ENCODE data around the gene CTNNBL1.

DNA sequence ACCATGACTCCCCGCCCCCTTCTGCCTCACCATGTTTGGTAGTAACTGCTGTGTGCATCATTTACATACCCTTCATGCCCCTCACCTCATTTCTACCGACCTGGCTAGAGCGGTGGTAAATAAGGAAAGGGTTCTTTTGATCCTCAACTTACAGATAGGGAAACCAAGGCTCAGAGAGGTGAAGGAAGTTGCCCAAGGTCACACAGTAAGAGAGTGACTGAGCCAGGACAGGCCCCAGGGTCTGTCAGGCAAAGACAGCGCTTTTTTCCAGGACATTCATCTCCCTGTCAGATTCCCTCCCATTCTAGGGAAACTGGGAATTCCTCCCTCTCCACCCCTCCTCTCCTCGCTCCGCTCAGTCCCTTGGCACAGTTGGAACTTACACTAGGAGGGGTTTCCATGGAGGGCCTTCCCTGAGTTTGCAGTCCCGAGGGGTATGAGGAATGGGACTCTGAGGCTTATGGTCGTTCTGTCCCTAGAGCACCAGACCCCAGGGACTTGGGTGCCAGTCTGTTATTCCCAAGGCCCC is 211.1 kb downstream of the CTNNBL1 start:
- TF ChIP-seq, protein P1, sequence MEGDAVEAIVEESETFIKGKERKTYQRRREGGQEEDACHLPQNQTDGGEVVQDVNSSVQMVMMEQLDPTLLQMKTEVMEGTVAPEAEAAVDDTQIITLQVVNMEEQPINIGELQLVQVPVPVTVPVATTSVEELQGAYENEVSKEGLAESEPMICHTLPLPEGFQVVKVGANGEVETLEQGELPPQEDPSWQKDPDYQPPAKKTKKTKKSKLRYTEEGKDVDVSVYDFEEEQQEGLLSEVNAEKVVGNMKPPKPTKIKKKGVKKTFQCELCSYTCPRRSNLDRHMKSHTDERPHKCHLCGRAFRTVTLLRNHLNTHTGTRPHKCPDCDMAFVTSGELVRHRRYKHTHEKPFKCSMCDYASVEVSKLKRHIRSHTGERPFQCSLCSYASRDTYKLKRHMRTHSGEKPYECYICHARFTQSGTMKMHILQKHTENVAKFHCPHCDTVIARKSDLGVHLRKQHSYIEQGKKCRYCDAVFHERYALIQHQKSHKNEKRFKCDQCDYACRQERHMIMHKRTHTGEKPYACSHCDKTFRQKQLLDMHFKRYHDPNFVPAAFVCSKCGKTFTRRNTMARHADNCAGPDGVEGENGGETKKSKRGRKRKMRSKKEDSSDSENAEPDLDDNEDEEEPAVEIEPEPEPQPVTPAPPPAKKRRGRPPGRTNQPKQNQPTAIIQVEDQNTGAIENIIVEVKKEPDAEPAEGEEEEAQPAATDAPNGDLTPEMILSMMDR (IDR thresholded peaks at IDR 0.05): no peak
- TF ChIP-seq, protein P2, sequence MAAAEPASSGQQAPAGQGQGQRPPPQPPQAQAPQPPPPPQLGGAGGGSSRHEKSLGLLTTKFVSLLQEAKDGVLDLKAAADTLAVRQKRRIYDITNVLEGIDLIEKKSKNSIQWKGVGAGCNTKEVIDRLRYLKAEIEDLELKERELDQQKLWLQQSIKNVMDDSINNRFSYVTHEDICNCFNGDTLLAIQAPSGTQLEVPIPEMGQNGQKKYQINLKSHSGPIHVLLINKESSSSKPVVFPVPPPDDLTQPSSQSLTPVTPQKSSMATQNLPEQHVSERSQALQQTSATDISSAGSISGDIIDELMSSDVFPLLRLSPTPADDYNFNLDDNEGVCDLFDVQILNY (CRISPR knock-in tag; IDR thresholded peaks at IDR 0.05): no peak
- TF ChIP-seq ATF1 (CRISPR knock-in tag; IDR thresholded peaks at IDR 0.05): no peak
- TF ChIP-seq CREB1 (CRISPR knock-in tag; IDR thresholded peaks at IDR 0.05): no peak
- TF ChIP-seq, protein P3, sequence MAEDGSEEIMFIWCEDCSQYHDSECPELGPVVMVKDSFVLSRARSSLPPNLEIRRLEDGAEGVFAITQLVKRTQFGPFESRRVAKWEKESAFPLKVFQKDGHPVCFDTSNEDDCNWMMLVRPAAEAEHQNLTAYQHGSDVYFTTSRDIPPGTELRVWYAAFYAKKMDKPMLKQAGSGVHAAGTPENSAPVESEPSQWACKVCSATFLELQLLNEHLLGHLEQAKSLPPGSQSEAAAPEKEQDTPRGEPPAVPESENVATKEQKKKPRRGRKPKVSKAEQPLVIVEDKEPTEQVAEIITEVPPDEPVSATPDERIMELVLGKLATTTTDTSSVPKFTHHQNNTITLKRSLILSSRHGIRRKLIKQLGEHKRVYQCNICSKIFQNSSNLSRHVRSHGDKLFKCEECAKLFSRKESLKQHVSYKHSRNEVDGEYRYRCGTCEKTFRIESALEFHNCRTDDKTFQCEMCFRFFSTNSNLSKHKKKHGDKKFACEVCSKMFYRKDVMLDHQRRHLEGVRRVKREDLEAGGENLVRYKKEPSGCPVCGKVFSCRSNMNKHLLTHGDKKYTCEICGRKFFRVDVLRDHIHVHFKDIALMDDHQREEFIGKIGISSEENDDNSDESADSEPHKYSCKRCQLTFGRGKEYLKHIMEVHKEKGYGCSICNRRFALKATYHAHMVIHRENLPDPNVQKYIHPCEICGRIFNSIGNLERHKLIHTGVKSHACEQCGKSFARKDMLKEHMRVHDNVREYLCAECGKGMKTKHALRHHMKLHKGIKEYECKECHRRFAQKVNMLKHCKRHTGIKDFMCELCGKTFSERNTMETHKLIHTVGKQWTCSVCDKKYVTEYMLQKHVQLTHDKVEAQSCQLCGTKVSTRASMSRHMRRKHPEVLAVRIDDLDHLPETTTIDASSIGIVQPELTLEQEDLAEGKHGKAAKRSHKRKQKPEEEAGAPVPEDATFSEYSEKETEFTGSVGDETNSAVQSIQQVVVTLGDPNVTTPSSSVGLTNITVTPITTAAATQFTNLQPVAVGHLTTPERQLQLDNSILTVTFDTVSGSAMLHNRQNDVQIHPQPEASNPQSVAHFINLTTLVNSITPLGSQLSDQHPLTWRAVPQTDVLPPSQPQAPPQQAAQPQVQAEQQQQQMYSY (CRISPR knock-in tag; IDR thresholded peaks at IDR 0.05): no peak
- TF ChIP-seq ETV6 (CRISPR knock-in tag; IDR thresholded peaks at IDR 0.05): no peak
- TF ChIP-seq, protein P4, sequence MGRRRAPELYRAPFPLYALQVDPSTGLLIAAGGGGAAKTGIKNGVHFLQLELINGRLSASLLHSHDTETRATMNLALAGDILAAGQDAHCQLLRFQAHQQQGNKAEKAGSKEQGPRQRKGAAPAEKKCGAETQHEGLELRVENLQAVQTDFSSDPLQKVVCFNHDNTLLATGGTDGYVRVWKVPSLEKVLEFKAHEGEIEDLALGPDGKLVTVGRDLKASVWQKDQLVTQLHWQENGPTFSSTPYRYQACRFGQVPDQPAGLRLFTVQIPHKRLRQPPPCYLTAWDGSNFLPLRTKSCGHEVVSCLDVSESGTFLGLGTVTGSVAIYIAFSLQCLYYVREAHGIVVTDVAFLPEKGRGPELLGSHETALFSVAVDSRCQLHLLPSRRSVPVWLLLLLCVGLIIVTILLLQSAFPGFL (CRISPR knock-in tag; IDR thresholded peaks at IDR 0.05; ENCODE audit: borderline replicate concordance): no peak
